ENCODE results near the gene PLPPR2. TPM values are rescaled to one million over a fixed set of nuclear protein-coding genes. Genes with fewer than 3 reads are reported as not detected.
"Not testable (repeated sequence)": the region's sequence is repeated elsewhere in the genome, so short reads cannot be mapped to it uniquely, and the experiment has no call there.

PLPPR2 gene
- total RNA-seq, 2 experiments from 2014 or later = 1.1 TPM

DNA sequence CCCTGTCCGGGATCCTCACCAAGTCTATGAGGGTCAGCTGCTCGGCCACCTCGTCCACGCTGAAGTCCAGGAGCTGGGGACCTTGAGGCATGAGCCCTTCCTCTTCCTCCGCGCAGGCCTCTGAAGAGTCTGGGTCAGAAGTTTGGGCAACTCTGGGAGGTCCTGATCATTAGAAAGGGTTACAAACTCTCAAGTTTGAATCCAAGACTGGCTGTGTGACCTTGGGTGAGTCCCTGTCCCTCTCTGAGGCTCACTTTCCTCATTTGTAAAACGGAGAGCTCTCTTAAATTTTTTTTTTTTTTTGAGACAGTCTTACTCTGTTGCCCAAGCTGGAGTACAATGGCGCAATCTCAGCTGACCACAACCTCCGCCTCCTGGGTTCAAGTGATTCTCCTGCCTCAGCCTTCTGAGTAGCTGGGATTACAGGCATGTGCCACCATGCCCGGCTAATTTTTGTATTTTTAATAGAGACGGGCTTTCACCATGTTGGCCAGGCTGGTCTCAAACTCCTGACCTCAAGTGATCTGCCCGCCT is 51.5 kb downstream of the PLPPR2 start:
- POLR2A ChIA-PET = interaction anchor here (0.6 to 1.0 kb wide), 2 partner anchors 14 to 48 kb away, joined by 3 read pairs; no protein-coding TSS in a partner anchor
- H3K9me3 Mint-ChIP-seq (ENCODE audit: insufficient read depth); DNase-seq; H3K36me3 Mint-ChIP-seq (ENCODE audit: low read depth); ATAC-seq; H3K27ac Mint-ChIP-seq; H3K4me3 Mint-ChIP-seq; H3K4me1 Mint-ChIP-seq (ENCODE audit: low read depth): not testable (repeated sequence)
- CTCF ChIA-PET = interaction anchor here (1.0 to 1.6 kb wide), 2 partner anchors 27 to 32 kb away, joined by 3 to 6 read pairs; partner anchors contain the start of gene SWSAP1
- H3K27me3 Mint-ChIP-seq (ENCODE audit: low read depth) = peaks cover 14% of the 10 kb centered on the region

GRCh38 chr19:11408591-11408990 is 53.4 kb downstream of the PLPPR2 start:
- DNase-seq (no peak), ATAC-seq (no peak)
- no peak overlapping the region for H3K4me3 Mint-ChIP-seq
- no peak overlapping the region for H3K27ac Mint-ChIP-seq
- peaks cover 14% of the 10 kb centered on the region for H3K27me3 Mint-ChIP-seq (ENCODE audit: low read depth)
- POLR2A ChIA-PET = no interaction called here
- H3K36me3 Mint-ChIP-seq (ENCODE audit: low read depth) = no peaks in the 10 kb centered on the region
- CTCF ChIA-PET = no interaction called here
- H3K9me3 Mint-ChIP-seq (ENCODE audit: insufficient read depth) = no peaks in the 10 kb centered on the region
- no peaks in the 10 kb centered on the region for H3K4me1 Mint-ChIP-seq (ENCODE audit: low read depth)

GRCh38 chr19:11410682-11411081 is 55.5 kb downstream of the PLPPR2 start:
- ChIA-PET CTCF (no interaction called here), POLR2A (no interaction called here)
- no peak for DNase-seq
- H3K9me3 Mint-ChIP-seq (ENCODE audit: insufficient read depth) = no peaks in the 10 kb centered on the region
- no peaks in the 10 kb centered on the region for H3K36me3 Mint-ChIP-seq (ENCODE audit: low read depth)
- H3K27me3 Mint-ChIP-seq (ENCODE audit: low read depth) = peaks cover 17% of the 10 kb centered on the region
- H3K4me1 Mint-ChIP-seq (ENCODE audit: low read depth) = no peaks in the 10 kb centered on the region
- H3K4me3 Mint-ChIP-seq = no peak overlapping the region
- ATAC-seq = no peak
- no peak overlapping the region for H3K27ac Mint-ChIP-seq

- no peaks in the 10 kb centered on the region for H3K36me3 Mint-ChIP-seq (ENCODE audit: low read depth)
- CTCF ChIA-PET = interaction anchor here (1.4 kb wide), 1 partner anchor 288 kb away, joined by 3 read pairs; no protein-coding TSS in a partner anchor
- POLR2A ChIA-PET = interaction anchor here (0.7 kb wide), 1 partner anchor 28 kb away, joined by 3 read pairs; no protein-coding TSS in a partner anchor
- peaks cover 38% of the 10 kb centered on the region for H3K27me3 Mint-ChIP-seq (ENCODE audit: low read depth)
- ATAC-seq (no peak), DNase-seq (no peak)
- no peak overlapping the region for H3K27ac Mint-ChIP-seq
- H3K4me3 Mint-ChIP-seq = no peak overlapping the region
- no peaks in the 10 kb centered on the region for H3K9me3 Mint-ChIP-seq (ENCODE audit: insufficient read depth)
- no peaks in the 10 kb centered on the region for H3K4me1 Mint-ChIP-seq (ENCODE audit: low read depth)
Observed at GRCh38 chr19:11414544-11414943, 59.3 kb downstream of the PLPPR2 start.

Other genes with a start within 250 kb of the PLPPR2 start
- gene SPC24, start 199.7 kb upstream of the PLPPR2 start, total RNA-seq = 10 to 100 TPM; 92.6 to 94.0 TPM
- gene KANK2, start 157.9 kb upstream of the PLPPR2 start, total RNA-seq = 1 to 10 TPM; 6.1 to 8.0 TPM
- gene ANGPTL8, start 115.8 kb upstream of the PLPPR2 start, total RNA-seq = not detected
- under 1 TPM; 0.13 to 0.76 TPM for gene DOCK6, start 92.9 kb upstream of the PLPPR2 start, total RNA-seq
- gene TSPAN16, start 59.3 kb upstream of the PLPPR2 start, total RNA-seq = not detected
- gene RAB3D, start 15.8 kb upstream of the PLPPR2 start, total RNA-seq = 1 to 10 TPM; 7.6 to 7.9 TPM
- gene TMEM205, start 9.2 kb upstream of the PLPPR2 start, total RNA-seq = 10 to 100 TPM; 23.6 to 29.6 TPM
- gene CCDC159, start 8.9 kb upstream of the PLPPR2 start, total RNA-seq = 10 to 100 TPM in 1 of 2 experiments, 1 to 10 TPM in 1; 9.9 to 13.6 TPM
- 1 to 10 TPM; 3.1 to 3.4 TPM for gene SWSAP1, start 19.2 kb downstream of the PLPPR2 start, total RNA-seq
- gene EPOR, start 28.9 kb downstream of the PLPPR2 start, total RNA-seq = 1 to 10 TPM; 6.4 to 8.8 TPM
- gene RGL3, start 63.9 kb downstream of the PLPPR2 start, total RNA-seq = not detected
- gene ODAD3, start 79.7 kb downstream of the PLPPR2 start, total RNA-seq = not detected
- gene PRKCSH, start 80.2 kb downstream of the PLPPR2 start, total RNA-seq = 100 to 1,000 TPM; 285 to 302 TPM
- under 1 TPM in 1 of 2 experiments, not detected in 1; 0.71 TPM for gene ELAVL3, start 125.6 kb downstream of the PLPPR2 start, total RNA-seq
- gene ZNF653, start 150.4 kb downstream of the PLPPR2 start, total RNA-seq = 10 to 100 TPM; 20.1 to 21.8 TPM
- 10 to 100 TPM; 28.9 to 31.6 TPM for gene ECSIT, start 173.7 kb downstream of the PLPPR2 start, total RNA-seq
- gene CNN1, start 183.4 kb downstream of the PLPPR2 start, total RNA-seq = not detected
- 10 to 100 TPM; 47.9 to 52.8 TPM for gene ELOF1, start 203.8 kb downstream of the PLPPR2 start, total RNA-seq
- 1 to 10 TPM; 9.8 to 9.9 TPM for gene ACP5, start 222.2 kb downstream of the PLPPR2 start, total RNA-seq
- 1 to 10 TPM; 3.7 to 4.8 TPM for gene ZNF627, start 242.1 kb downstream of the PLPPR2 start, total RNA-seq

Measured in activated CD8-positive, alpha-beta T cell treated with anti-CD3 and anti-CD28 coated beads, Interleukin-2, amount 10 ng/mL, durations not matched to agents 7 days and 5 days (primary cell).